GM20000 (cell line): ENCODE measurements around the gene PPFIBP2.

Source experiments
- DNase-seq: peaks from one replicate; pipeline ENCODE4 v3.0.0; 2012; ENCODE audit warnings: low spot score
- TF ChIP-seq, protein P1 (sequence below): IDR thresholded peaks from 2 replicates; pipeline ENCODE4 v1.5.1; 2012; ENCODE audit warnings: mild to moderate bottlenecking, control low read depth; ENCODE audit errors: extremely low read depth, missing control alignments

The PPFIBP2 gene

DNA sequence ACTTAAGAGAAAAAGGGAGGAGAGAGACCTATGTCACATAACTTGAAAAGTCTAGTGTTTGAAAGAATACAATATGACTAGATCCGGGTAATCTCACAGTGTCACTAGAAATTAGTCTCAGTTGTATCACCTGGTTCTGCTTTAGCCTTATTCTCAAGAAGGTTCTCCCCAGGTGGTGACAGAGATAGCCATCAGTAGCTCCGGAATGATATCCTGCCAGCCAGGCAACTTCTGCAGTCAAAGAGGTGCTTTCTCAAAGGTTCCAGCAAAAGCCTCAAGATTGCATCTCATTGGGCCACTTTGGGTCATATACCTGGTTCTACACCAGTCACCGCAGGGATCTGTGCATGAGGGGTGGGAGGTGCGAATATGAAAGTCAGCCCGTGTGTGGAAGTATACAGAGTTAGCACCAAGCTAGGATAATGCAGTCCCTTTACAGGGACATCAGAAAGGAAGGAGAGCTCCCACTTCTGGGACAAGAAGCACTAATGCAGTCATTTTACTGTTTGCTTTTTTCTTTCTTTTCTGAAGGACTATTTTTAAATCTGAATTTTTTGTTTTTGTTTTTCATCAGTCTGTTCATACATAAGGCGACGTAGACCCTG lies 98.4 kb downstream of the PPFIBP2 start:
- no peak for DNase-seq

DNA sequence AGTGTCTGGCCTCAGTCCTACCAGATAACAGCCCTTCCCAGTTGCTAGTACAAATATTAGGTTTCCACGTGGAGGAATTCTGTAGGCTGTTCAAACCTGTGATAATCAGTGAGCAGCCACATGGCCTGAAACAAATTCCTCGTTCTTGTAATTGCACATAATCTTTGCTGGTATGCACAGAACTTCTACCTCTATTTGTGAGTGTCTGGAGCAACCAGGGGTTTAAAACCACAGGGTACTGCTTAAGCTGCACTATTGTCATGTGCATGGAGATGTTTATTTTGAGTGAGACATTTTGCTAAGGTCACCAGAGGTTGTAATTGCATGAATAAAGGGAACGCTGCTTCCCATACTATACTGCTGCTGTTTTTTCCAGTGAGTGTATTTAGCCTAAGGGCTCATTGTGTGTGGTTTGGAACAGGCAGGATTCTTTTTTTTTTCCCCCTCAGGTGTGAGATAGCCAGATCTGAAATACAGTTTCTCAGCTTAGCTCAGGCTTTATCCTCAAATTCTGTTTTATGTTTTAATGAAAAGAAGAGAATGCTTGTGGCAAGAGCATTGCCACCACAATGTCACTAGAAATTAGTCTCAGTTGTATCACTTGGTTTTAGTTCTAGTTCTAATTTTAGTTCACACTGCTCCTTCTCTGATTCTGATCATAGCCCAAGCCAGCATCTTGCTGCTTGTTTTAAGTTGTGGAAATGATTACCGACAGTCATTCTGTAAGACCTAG lies 99.0 kb downstream of the PPFIBP2 start:
- DNase-seq = no peak
- TF ChIP-seq, protein P1, sequence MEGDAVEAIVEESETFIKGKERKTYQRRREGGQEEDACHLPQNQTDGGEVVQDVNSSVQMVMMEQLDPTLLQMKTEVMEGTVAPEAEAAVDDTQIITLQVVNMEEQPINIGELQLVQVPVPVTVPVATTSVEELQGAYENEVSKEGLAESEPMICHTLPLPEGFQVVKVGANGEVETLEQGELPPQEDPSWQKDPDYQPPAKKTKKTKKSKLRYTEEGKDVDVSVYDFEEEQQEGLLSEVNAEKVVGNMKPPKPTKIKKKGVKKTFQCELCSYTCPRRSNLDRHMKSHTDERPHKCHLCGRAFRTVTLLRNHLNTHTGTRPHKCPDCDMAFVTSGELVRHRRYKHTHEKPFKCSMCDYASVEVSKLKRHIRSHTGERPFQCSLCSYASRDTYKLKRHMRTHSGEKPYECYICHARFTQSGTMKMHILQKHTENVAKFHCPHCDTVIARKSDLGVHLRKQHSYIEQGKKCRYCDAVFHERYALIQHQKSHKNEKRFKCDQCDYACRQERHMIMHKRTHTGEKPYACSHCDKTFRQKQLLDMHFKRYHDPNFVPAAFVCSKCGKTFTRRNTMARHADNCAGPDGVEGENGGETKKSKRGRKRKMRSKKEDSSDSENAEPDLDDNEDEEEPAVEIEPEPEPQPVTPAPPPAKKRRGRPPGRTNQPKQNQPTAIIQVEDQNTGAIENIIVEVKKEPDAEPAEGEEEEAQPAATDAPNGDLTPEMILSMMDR = no peak

More for the DNA sequence above, 98.4 kb downstream of the PPFIBP2 start:
- TF ChIP-seq, protein P1 = no peak

DNA sequence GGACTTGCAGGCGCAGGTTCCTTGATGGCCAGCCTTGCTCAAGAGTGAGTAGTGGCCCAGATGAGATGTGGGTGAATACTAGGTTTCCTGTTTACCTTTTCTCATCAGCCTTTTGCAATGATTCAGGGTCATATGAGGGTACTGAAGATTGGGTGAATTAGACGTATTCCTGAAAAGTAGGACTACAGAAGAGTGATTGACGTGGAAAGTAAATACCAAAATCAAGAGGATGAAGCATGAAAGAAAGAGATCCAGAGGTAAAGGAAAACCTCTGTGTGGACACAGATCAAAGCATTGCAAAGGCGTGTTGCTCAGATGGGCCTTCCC lies 99.6 kb downstream of the PPFIBP2 start:
- TF ChIP-seq, protein P1 = no peak
- DNase-seq = no peak

DNA sequence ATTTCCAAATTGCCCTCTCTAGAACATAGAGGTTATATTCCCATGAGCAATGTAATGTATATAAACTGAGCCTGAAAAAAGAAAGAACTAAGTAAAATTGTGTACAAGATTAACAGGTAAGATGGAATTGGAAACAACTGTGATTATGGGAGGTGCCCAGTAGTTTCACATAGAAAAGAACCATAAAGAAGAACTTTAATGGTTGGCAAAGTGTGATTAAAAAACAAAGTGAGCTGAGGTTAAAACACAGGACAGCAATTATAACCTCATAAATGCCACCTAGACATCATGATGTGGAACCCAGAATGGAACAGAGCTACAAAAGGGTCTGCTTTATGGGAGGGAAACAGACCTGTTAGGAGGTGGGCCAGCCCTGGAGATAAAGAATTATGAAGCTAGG lies 100.9 kb downstream of the PPFIBP2 start:
- no peak for DNase-seq
- TF ChIP-seq, protein P1 = no peak

DNA sequence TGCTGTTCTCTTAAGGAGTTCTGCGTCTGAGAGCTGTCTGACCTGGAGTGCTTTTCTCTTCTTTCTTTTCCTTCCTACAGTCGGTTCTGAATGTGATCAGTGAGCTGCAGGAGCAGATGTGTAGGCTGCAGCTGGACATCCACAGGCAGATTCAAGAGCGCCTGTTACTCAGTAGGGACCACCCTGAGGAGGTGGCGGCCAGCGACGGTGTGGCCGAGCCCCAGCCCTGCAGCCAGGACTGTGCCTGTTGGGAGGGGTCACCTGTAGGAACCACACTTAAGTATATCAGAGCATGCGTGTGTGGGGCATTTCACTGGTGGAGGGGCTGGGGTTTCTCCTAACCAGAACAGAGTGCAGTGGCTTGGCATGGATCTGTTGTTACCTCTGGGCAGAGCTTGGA lies 103.2 kb downstream of the PPFIBP2 start:
- TF ChIP-seq, protein P1 = no peak
- DNase-seq = no peak

DNA sequence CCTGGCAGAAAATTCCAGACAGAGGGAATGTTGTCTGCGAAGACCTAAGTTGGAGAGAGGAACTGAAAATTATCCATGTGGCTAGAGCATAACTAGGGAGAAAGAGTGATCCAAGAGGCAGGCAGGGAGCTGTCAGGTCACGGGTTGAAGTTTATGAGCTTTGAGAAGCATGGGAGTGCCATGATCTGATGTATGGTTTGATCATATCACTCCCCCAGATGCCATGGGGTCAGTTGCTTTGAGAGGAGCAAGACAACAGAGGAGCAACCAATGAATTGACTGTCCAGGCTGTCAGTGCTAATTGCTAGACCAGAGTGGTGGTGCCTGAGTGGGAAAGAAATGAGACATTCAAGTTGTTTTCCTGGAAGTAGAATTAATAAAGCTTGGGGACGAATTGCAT lies 105.5 kb downstream of the PPFIBP2 start:
- no peak for DNase-seq
- TF ChIP-seq, protein P1 = no peak

DNA sequence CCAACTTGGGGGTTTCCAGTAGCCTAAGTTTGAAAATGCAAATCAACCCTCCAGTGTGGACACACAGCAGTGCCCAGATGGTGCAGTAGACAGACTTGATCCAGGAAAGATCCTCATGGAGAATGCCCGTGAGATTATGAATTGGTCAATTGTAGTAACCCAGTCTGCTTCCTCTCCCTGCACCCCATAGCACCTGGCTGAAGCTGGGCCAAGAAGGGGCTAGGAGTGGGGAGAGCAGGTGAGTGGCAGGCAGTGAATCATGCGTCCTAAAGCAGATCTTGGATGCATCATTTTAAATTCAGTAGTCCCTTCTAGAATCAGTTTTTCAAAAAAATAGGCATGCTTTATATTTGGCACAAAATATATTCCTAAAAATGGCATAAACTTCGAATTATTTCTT lies 107.3 kb downstream of the PPFIBP2 start:
- no peak for DNase-seq
- TF ChIP-seq, protein P1 = no peak
